ENCODE data around the gene NFATC2IP. TPM values are rescaled to one million over a fixed set of nuclear protein-coding genes. Genes with fewer than 3 reads are reported as not detected.

The NFATC2IP gene
- 10 to 100 TPM; 55.5 to 58.9 TPM for total RNA-seq

GRCh38 chr16:28950648-28951409 lies at the start of gene NFATC2IP:
TSS of gene NFATC2IP (plus strand) at chr16:28950937. CDS start at chr16:28951012, 75 bp downstream.
- CTCF ChIA-PET: no interaction called here
- peak within 1 kb of the TSS; percentile 93 for H3K27ac Mint-ChIP-seq
- peak within 1 kb of the TSS; percentile 94 for H3K4me3 Mint-ChIP-seq
- peak; percentile 100 for DNase-seq
- no peaks in the 10 kb centered on the region for H3K27me3 Mint-ChIP-seq (ENCODE audit: low read depth)
- peaks cover 24% of the 10 kb centered on the region for H3K36me3 Mint-ChIP-seq (ENCODE audit: low read depth)
- H3K9me3 Mint-ChIP-seq: no peaks in the 10 kb centered on the region
- H3K4me1 Mint-ChIP-seq (ENCODE audit: low read depth): peaks cover 32% of the 10 kb centered on the region
- intact Hi-C loops (cut with micrococcal nuclease): loop anchor here (1.0 to 10.0 kb wide), 8 partner anchors 23 to 1014 kb away; partner anchors contain the start of genes RABEP2, SPNS1, TMEM219 and TUFM

GRCh38 chr16:28901862-28902261 lies 48.9 kb upstream of the NFATC2IP start:
- intact Hi-C loops (cut with micrococcal nuclease): no loop called here
- Mint-ChIP-seq H3K27ac (no peak overlapping the region), H3K36me3 (ENCODE audit: low read depth) (no peaks in the 10 kb centered on the region), H3K4me3 (no peak overlapping the region), H3K27me3 (ENCODE audit: low read depth) (no peaks in the 10 kb centered on the region), H3K4me1 (ENCODE audit: low read depth) (peaks cover 3% of the 10 kb centered on the region), H3K9me3 (no peaks in the 10 kb centered on the region)
- CTCF ChIA-PET: interaction anchor here (0.8 to 1.4 kb wide), 3 partner anchors 12 to 45 kb away, joined by 3 to 6 read pairs (median 4); no protein-coding TSS in a partner anchor
- DNase-seq: no peak

- H3K27me3 Mint-ChIP-seq (ENCODE audit: low read depth): no peaks in the 10 kb centered on the region
- H3K4me1 Mint-ChIP-seq (ENCODE audit: low read depth): peaks cover 3% of the 10 kb centered on the region
- DNase-seq: no peak
- no peaks in the 10 kb centered on the region for H3K36me3 Mint-ChIP-seq (ENCODE audit: low read depth)
- CTCF ChIA-PET: no interaction called here
- H3K4me3 Mint-ChIP-seq: no peak overlapping the region
- no peak overlapping the region for H3K27ac Mint-ChIP-seq
- no peaks in the 10 kb centered on the region for H3K9me3 Mint-ChIP-seq
- intact Hi-C loops (cut with micrococcal nuclease): no loop called here
Observed at GRCh38 chr16:28902909-28903308, 47.8 kb upstream of the NFATC2IP start.

DNA sequence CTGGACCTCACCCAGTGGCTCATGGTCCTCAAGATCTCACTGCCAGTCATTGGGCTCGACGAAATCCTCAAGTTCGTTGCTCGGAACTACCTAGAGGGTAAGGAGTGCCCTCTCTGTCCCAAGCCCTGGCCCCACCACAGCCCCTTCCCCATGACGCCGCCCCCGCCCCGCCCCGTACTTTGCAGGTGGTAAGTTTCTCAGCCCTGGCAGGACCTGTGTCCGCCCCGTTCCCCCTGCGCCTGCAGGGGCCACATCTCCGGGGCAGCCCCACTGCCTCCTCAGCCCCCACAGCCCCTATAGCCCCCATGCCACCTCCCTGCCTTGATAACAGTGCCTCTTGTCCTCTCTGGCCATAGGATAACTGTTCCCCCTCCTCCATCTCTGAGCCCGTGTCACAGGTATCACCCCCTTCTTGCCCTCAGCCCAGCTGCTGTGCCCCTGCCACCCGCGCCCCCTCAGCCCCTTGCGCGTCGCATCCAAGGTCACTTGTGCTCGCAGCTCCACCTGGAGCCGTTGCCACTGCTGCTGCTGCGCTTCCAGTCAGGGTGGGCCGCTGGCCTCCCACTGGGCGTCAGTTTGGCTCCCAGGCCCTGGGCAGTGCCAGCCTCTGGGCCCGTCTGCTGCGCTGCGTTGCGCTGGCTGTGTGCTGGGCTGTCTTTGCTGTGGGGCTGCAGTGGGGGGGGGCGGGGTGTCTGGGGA lies 47.2 kb upstream of the NFATC2IP start:
- H3K36me3 Mint-ChIP-seq (ENCODE audit: low read depth): no peaks in the 10 kb centered on the region
- no peaks in the 10 kb centered on the region for H3K9me3 Mint-ChIP-seq
- no peak overlapping the region for H3K27ac Mint-ChIP-seq
- peaks cover 3% of the 10 kb centered on the region for H3K4me1 Mint-ChIP-seq (ENCODE audit: low read depth)
- intact Hi-C loops (cut with micrococcal nuclease): no loop called here
- CTCF ChIA-PET: no interaction called here
- H3K4me3 Mint-ChIP-seq: no peak overlapping the region
- no peaks in the 10 kb centered on the region for H3K27me3 Mint-ChIP-seq (ENCODE audit: low read depth)
- DNase-seq: no peak

GRCh38 chr16:28904363-28904762 lies 46.4 kb upstream of the NFATC2IP start:
- H3K36me3 Mint-ChIP-seq (ENCODE audit: low read depth): no peaks in the 10 kb centered on the region
- no peaks in the 10 kb centered on the region for H3K9me3 Mint-ChIP-seq
- no peak for DNase-seq
- CTCF ChIA-PET: no interaction called here
- H3K4me3 Mint-ChIP-seq: no peak overlapping the region
- intact Hi-C loops (cut with micrococcal nuclease): no loop called here
- H3K27me3 Mint-ChIP-seq (ENCODE audit: low read depth): no peaks in the 10 kb centered on the region
- H3K27ac Mint-ChIP-seq: no peak overlapping the region
- H3K4me1 Mint-ChIP-seq (ENCODE audit: low read depth): peaks cover 3% of the 10 kb centered on the region

- intact Hi-C loops (cut with micrococcal nuclease): no loop called here
- H3K27me3 Mint-ChIP-seq (ENCODE audit: low read depth): no peaks in the 10 kb centered on the region
- peaks cover 3% of the 10 kb centered on the region for H3K4me1 Mint-ChIP-seq (ENCODE audit: low read depth)
- H3K4me3 Mint-ChIP-seq: no peak overlapping the region
- no peak for DNase-seq
- CTCF ChIA-PET: no interaction called here
- no peaks in the 10 kb centered on the region for H3K9me3 Mint-ChIP-seq
- no peaks in the 10 kb centered on the region for H3K36me3 Mint-ChIP-seq (ENCODE audit: low read depth)
- no peak overlapping the region for H3K27ac Mint-ChIP-seq
Observed at GRCh38 chr16:28904828-28905227, 45.9 kb upstream of the NFATC2IP start.

DNA sequence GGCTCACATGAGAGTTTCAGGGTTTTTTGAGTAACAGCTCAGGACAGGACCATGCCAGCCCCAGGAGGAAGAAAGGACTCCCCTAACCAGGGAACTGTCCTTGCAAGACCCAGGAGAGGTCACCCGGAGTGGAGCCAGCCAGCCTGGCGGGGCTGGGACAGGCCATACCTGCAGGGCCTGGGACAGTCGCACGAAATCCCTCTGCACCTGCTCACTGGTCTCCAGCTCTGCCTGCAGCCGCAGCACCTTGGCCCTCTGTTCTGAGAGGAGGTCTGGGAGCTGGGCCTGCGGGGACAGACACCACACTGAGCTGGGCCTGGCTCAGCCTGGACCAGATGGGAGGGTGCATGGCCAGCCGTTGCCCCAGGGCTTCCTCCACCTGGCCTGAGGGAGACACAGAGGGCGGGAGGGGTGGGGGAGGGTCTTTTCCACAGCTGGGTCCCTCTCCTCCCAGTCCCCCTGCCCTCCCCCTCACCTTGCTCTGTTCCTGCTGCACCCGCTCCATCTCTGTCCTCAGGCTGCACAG lies 45.4 kb upstream of the NFATC2IP start:
- Mint-ChIP-seq H3K36me3 (ENCODE audit: low read depth) (no peaks in the 10 kb centered on the region), H3K27ac (no peak overlapping the region), H3K9me3 (no peaks in the 10 kb centered on the region), H3K27me3 (ENCODE audit: low read depth) (no peaks in the 10 kb centered on the region), H3K4me3 (no peak overlapping the region), H3K4me1 (ENCODE audit: low read depth) (peaks cover 3% of the 10 kb centered on the region)
- CTCF ChIA-PET: interaction anchor here (0.6 kb wide), 1 partner anchor 61 kb away, joined by 3 read pairs; no protein-coding TSS in a partner anchor
- no peak for DNase-seq
- intact Hi-C loops (cut with micrococcal nuclease): no loop called here

GRCh38 chr16:28905800-28906372 lies 44.9 kb upstream of the NFATC2IP start:
- Mint-ChIP-seq H3K36me3 (ENCODE audit: low read depth) (no peaks in the 10 kb centered on the region), H3K4me1 (ENCODE audit: low read depth) (peaks cover 3% of the 10 kb centered on the region), H3K9me3 (no peaks in the 10 kb centered on the region), H3K27ac (no peak overlapping the region), H3K4me3 (no peak overlapping the region), H3K27me3 (ENCODE audit: low read depth) (no peaks in the 10 kb centered on the region)
- CTCF ChIA-PET: interaction anchor here (0.6 kb wide), 1 partner anchor 60 kb away, joined by 3 read pairs; no protein-coding TSS in a partner anchor
- DNase-seq: no peak
- intact Hi-C loops (cut with micrococcal nuclease): no loop called here

- no peaks in the 10 kb centered on the region for H3K9me3 Mint-ChIP-seq
- H3K4me1 Mint-ChIP-seq (ENCODE audit: low read depth): no peaks in the 10 kb centered on the region
- peaks cover 7% of the 10 kb centered on the region for H3K36me3 Mint-ChIP-seq (ENCODE audit: low read depth)
- no peaks in the 10 kb centered on the region for H3K27me3 Mint-ChIP-seq (ENCODE audit: low read depth)
- CTCF ChIA-PET: no interaction called here
- DNase-seq: peak; percentile 23
- intact Hi-C loops (cut with micrococcal nuclease): no loop called here
- no peak overlapping the region for H3K4me3 Mint-ChIP-seq
- no peak overlapping the region for H3K27ac Mint-ChIP-seq
Observed at GRCh38 chr16:28910086-28911031, 40.4 kb upstream of the NFATC2IP start.

DNA sequence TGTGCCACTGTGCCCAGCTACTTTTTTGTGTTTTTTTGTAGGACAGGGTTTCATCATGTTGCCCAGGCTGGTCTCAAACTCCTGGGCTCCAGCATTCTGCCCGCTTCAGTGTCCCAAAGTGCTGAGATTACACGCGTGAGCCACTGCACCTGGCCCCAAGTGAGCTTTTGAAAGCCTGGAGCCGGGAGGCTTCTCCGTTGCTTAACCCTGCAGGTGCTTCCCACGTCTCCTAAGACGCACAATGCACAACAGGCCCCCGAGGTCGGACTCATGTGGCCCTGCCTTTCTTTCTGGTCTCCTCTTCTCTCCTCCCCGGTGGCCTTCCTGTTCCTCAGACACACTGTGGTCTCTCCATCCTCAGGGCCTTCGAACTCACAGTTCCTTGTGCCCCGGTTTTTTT lies 38.2 kb upstream of the NFATC2IP start:
- Mint-ChIP-seq H3K4me1 (ENCODE audit: low read depth) (no peaks in the 10 kb centered on the region), H3K9me3 (no peaks in the 10 kb centered on the region), H3K4me3 (no peak overlapping the region), H3K27me3 (ENCODE audit: low read depth) (no peaks in the 10 kb centered on the region), H3K27ac (no peak overlapping the region), H3K36me3 (ENCODE audit: low read depth) (peaks cover 12% of the 10 kb centered on the region)
- CTCF ChIA-PET: no interaction called here
- DNase-seq: no peak
- intact Hi-C loops (cut with micrococcal nuclease): no loop called here

GRCh38 chr16:28913946-28914724 lies 36.6 kb upstream of the NFATC2IP start:
- no peak overlapping the region for H3K4me3 Mint-ChIP-seq
- no peak for DNase-seq
- no peak overlapping the region for H3K27ac Mint-ChIP-seq
- H3K9me3 Mint-ChIP-seq: no peaks in the 10 kb centered on the region
- intact Hi-C loops (cut with micrococcal nuclease): no loop called here
- H3K36me3 Mint-ChIP-seq (ENCODE audit: low read depth): peaks cover 14% of the 10 kb centered on the region
- H3K4me1 Mint-ChIP-seq (ENCODE audit: low read depth): no peaks in the 10 kb centered on the region
- H3K27me3 Mint-ChIP-seq (ENCODE audit: low read depth): no peaks in the 10 kb centered on the region
- CTCF ChIA-PET: interaction anchor here (1.1 kb wide), 1 partner anchor 31 kb away, joined by 3 read pairs; no protein-coding TSS in a partner anchor
